ENCODE data around the gene TOMM40L.

TOMM40L gene

GRCh38 chr1:161190962-161191521, 34.8 kb upstream of the TOMM40L start:
- H3K4me3 ChIP-seq (IDR thresholded peaks at IDR 0.05; ENCODE audit: insufficient read depth, low read depth, low read length), result no peak overlapping the region
- H3K4me2 ChIP-seq, result no peak overlapping the region

GRCh38 chr1:161191971-161192370, 33.9 kb upstream of the TOMM40L start:
- Histone ChIP-seq H3K4me2 (peak overlapping the region; percentile 7; the same call in 1 of the 2 replicates), H2AFZ (ENCODE audit: low read depth) (peak overlapping the region; percentile 65; the same call in 1 of the 2 replicates), H3K79me2 (ENCODE audit: insufficient read depth, low read depth) (no peaks in the 10 kb centered on the region), H3K4me3 (IDR thresholded peaks at IDR 0.05; ENCODE audit: insufficient read depth, low read depth, low read length) (no peak overlapping the region), H3K36me3 (ENCODE audit: insufficient read depth) (no peaks in the 10 kb centered on the region), H3K9ac (no peak overlapping the region), H3K27me3 (ENCODE audit: insufficient read depth, low read depth) (no peaks in the 10 kb centered on the region; the same call in 1 of the 2 replicates), H3K27ac (no peak overlapping the region), H4K20me1 (ENCODE audit: insufficient read depth) (no peaks in the 10 kb centered on the region), H3K4me1 (ENCODE audit: low read depth, poor library complexity, severe bottlenecking) (peaks cover 18% of the 10 kb centered on the region)
- TF ChIP-seq, protein P1, sequence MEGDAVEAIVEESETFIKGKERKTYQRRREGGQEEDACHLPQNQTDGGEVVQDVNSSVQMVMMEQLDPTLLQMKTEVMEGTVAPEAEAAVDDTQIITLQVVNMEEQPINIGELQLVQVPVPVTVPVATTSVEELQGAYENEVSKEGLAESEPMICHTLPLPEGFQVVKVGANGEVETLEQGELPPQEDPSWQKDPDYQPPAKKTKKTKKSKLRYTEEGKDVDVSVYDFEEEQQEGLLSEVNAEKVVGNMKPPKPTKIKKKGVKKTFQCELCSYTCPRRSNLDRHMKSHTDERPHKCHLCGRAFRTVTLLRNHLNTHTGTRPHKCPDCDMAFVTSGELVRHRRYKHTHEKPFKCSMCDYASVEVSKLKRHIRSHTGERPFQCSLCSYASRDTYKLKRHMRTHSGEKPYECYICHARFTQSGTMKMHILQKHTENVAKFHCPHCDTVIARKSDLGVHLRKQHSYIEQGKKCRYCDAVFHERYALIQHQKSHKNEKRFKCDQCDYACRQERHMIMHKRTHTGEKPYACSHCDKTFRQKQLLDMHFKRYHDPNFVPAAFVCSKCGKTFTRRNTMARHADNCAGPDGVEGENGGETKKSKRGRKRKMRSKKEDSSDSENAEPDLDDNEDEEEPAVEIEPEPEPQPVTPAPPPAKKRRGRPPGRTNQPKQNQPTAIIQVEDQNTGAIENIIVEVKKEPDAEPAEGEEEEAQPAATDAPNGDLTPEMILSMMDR (conservative IDR thresholded peaks at IDR 0.05; ENCODE audit: low read depth, low read length), result no peak

More at GRCh38 chr1:161190962-161191521, 34.8 kb upstream of the TOMM40L start:
- H3K4me1 ChIP-seq (ENCODE audit: low read depth, poor library complexity, severe bottlenecking), result peaks cover 27% of the 10 kb centered on the region
- no peaks in the 10 kb centered on the region for H3K27me3 ChIP-seq (ENCODE audit: insufficient read depth, low read depth)
- no peaks in the 10 kb centered on the region for H4K20me1 ChIP-seq (ENCODE audit: insufficient read depth)
- H3K79me2 ChIP-seq (ENCODE audit: insufficient read depth, low read depth), result no peaks in the 10 kb centered on the region
- H3K9ac ChIP-seq, result no peak overlapping the region
- H3K36me3 ChIP-seq (ENCODE audit: insufficient read depth), result no peaks in the 10 kb centered on the region
- H3K27ac ChIP-seq, result no peak overlapping the region
- TF ChIP-seq, protein P1 (conservative IDR thresholded peaks at IDR 0.05; ENCODE audit: low read depth, low read length), result no peak
- H2AFZ ChIP-seq (ENCODE audit: low read depth), result no peak overlapping the region

DNA sequence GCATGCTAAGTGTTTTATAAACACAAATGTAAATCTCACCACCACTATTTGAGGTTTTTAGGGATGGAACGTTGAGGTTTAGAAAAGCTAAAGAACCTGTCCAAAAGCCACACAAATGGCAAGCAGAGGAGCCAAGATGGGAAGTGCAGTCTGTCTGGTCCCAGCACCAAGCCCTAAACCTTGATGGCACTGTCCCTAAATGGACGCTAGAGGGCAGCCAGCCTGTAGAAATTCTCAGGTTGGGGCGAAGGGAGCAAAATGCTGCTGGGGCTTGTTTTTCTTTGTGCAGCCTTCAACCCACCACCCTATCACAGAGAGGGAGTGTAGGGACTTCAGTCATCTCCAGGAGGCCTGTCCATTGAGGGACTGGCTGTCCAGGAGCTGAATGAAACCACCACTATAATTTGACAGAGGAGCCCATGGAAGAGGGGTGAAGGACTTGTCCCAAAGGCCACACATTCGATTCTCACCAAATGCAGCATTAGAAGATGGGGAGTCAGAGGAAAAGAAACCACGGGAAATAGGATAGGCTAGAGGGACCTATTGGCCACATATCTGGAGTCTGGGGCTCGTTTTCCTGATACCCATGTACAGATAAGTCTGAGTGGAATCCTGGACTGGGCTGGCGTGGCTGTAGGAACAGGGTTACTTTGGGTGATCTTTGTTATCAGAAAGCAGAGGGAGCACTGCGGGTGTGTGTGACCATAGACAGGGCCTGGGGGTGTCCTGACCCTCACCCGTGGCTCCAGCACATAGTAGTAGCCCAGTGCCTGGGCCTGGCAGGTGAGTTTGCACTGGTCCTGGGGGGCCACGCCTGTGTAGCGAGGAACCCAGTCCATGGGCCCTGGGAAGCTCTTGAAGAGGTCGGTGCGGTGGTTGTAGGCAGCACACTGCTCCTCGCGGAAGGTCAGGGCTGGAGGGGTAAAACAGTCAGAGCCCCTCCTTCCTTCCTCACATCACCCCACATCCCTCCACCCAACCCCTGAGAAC, 33.1 kb upstream of the TOMM40L start:
- Histone ChIP-seq H3K27me3 (ENCODE audit: insufficient read depth, low read depth) (no peaks in the 10 kb centered on the region; the same call in 1 of the 2 replicates), H3K4me2 (peak overlapping the region; percentile 7; the same call in 1 of the 2 replicates), H2AFZ (ENCODE audit: low read depth) (peak overlapping the region; percentile 65), H3K36me3 (ENCODE audit: insufficient read depth) (no peaks in the 10 kb centered on the region), H3K79me2 (ENCODE audit: insufficient read depth, low read depth) (no peaks in the 10 kb centered on the region), H4K20me1 (ENCODE audit: insufficient read depth) (no peaks in the 10 kb centered on the region), H3K4me1 (ENCODE audit: low read depth, poor library complexity, severe bottlenecking) (peaks cover 13% of the 10 kb centered on the region), H3K4me3 (IDR thresholded peaks at IDR 0.05; ENCODE audit: insufficient read depth, low read depth, low read length) (no peak overlapping the region), H3K27ac (no peak overlapping the region), H3K9ac (no peak overlapping the region)
- TF ChIP-seq, protein P1 (conservative IDR thresholded peaks at IDR 0.05; ENCODE audit: low read depth, low read length), result peak; percentile 100

DNA sequence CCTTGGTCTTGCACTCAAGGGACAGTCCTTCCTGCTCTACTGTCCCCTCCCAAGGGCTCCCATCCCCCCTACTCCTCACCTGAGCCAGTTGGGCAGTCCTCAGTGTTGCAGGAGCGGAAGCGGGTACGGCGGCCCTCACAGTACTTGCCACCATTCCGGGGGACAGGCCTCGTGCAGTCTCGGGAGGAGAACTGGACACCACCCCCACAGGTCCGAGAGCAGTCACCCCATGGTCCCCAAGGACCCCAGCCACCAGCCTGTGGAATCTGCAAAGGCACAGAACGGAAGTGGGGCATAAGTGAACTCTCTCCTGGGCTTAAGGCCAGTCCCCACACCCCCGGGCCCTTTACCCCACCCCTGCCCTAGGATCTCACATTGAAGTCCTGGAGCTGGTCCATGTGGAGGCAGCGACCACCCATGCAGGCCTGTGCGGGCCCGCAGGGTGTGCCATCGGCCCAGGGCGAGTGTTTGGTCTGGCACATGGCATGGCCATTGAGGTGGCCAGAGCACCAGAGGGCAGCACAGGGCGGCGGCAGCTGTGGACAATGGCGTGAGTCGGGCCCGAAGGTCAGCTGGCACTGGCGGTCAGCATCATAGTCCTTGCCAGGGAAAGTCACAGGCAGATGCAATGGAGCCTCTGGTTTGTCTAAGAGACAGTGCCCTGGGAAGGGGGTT, 32.2 kb upstream of the TOMM40L start:
- H3K36me3 ChIP-seq (ENCODE audit: insufficient read depth), result no peaks in the 10 kb centered on the region

More for the DNA sequence above, 32.2 kb upstream of the TOMM40L start:
- no peak overlapping the region for H3K4me3 ChIP-seq (IDR thresholded peaks at IDR 0.05; ENCODE audit: insufficient read depth, low read depth, low read length)
- H2AFZ ChIP-seq (ENCODE audit: low read depth), result peak overlapping the region; percentile 65; the same call in 1 of the 2 replicates
- TF ChIP-seq, protein P1 (conservative IDR thresholded peaks at IDR 0.05; ENCODE audit: low read depth, low read length), result no peak
- H3K27ac ChIP-seq, result no peak overlapping the region
- H4K20me1 ChIP-seq (ENCODE audit: insufficient read depth), result no peaks in the 10 kb centered on the region
- peaks cover 13% of the 10 kb centered on the region for H3K4me1 ChIP-seq (ENCODE audit: low read depth, poor library complexity, severe bottlenecking)
- no peak overlapping the region for H3K4me2 ChIP-seq
- no peak overlapping the region for H3K9ac ChIP-seq
- no peaks in the 10 kb centered on the region for H3K79me2 ChIP-seq (ENCODE audit: insufficient read depth, low read depth)
- no peaks in the 10 kb centered on the region; the same call in 1 of the 2 replicates for H3K27me3 ChIP-seq (ENCODE audit: insufficient read depth, low read depth)

Measured in KMS-11 (cell line).